ENCODE results near the gene PALLD.

PALLD gene

GRCh38 chr4:168867128-168867527, 370.3 kb downstream of the PALLD start:
- DNase-seq (ENCODE audit: low read depth): no peak
- TF ChIP-seq CTCF (IDR thresholded peaks at IDR 0.05; ENCODE audit: control insufficient read depth, insufficient read depth, low read depth, low read length, missing control alignments): no peak
- no peak overlapping the region for H3K4me3 ChIP-seq (ENCODE audit: control insufficient read depth, low read depth, low read length)

- H3K4me3 ChIP-seq (ENCODE audit: control insufficient read depth, low read depth, low read length): no peak overlapping the region
- no peak for TF ChIP-seq CTCF (IDR thresholded peaks at IDR 0.05; ENCODE audit: control insufficient read depth, insufficient read depth, low read depth, low read length, missing control alignments)
- no peak for DNase-seq (ENCODE audit: low read depth)
Measured at GRCh38 chr4:168868044-168868781, 371.4 kb downstream of the PALLD start.

DNA sequence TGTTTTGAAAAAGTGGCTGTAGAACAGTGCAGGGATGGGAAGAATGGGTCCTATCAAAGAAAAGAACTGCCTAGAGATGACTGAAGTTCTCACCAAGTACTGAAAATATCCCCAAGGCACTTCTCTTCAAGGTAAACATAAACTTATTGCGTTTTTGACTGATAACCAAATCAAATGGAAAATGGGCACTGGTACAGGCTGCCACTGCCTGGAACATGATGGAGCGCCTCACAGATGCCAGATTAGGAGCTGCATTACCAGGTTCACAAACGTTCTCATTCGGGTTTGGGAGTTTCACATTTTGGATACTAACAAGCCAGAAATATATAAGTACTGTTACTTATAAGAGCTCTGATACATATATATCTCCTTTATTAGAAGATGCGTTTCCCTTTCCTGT, 371.9 kb downstream of the PALLD start:
- no peak for DNase-seq (ENCODE audit: low read depth)
- TF ChIP-seq CTCF (IDR thresholded peaks at IDR 0.05; ENCODE audit: control insufficient read depth, insufficient read depth, low read depth, low read length, missing control alignments): no peak
- no peak overlapping the region for H3K4me3 ChIP-seq (ENCODE audit: control insufficient read depth, low read depth, low read length)

GRCh38 chr4:168870004-168870403, 373.2 kb downstream of the PALLD start:
- no peak for DNase-seq (ENCODE audit: low read depth)
- no peak for TF ChIP-seq CTCF (IDR thresholded peaks at IDR 0.05; ENCODE audit: control insufficient read depth, insufficient read depth, low read depth, low read length, missing control alignments)
- no peak overlapping the region for H3K4me3 ChIP-seq (ENCODE audit: control insufficient read depth, low read depth, low read length)

GRCh38 chr4:168871632-168872031, 374.8 kb downstream of the PALLD start:
- no peak for DNase-seq (ENCODE audit: low read depth)
- no peak for TF ChIP-seq CTCF (IDR thresholded peaks at IDR 0.05; ENCODE audit: control insufficient read depth, insufficient read depth, low read depth, low read length, missing control alignments)
- no peak overlapping the region for H3K4me3 ChIP-seq (ENCODE audit: control insufficient read depth, low read depth, low read length)

- H3K4me3 ChIP-seq (ENCODE audit: control insufficient read depth, low read depth, low read length): no peak overlapping the region
- DNase-seq (ENCODE audit: low read depth): no peak
- no peak for TF ChIP-seq CTCF (IDR thresholded peaks at IDR 0.05; ENCODE audit: control insufficient read depth, insufficient read depth, low read depth, low read length, missing control alignments)
Measured at GRCh38 chr4:168874083-168874482, 377.2 kb downstream of the PALLD start.
